ENCODE results near the gene CLASRP. TPM values are rescaled to one million over a fixed set of nuclear protein-coding genes. Genes with fewer than 3 reads are reported as not detected.

The CLASRP gene
- total and polyA plus RNA-seq, 9 of the 15 experiments (the other 6 are each of a cell fraction or from before 2014, with no cell fraction given): 0.94 to 86.3 (median 44.0) TPM

- peak; percentile 98 for TF ChIP-seq ZBTB40 (IDR thresholded peaks at IDR 0.05)
- TF ChIP-seq ZBTB40 (CRISPR knock-in tag; IDR thresholded peaks at IDR 0.05): no peak
- TF ChIP-seq ZZZ3 (IDR thresholded peaks at IDR 0.05): peak; percentile 71; the same call in 1 of the 2 replicates
- TF ChIP-seq CTBP1 (IDR thresholded peaks at IDR 0.05; ENCODE audit: borderline replicate concordance): peak; percentile 63; the same call in 1 of the 2 replicates
- peak; percentile 92 for TF ChIP-seq VEZF1 (CRISPR knock-in tag; IDR thresholded peaks at IDR 0.05)
- TF ChIP-seq NUFIP1 (IDR thresholded peaks at IDR 0.05; ENCODE audit: partially characterized antibody): peak; percentile 4
- 0 out of 2 replicates have a peak, but pooled peaks have one; percentile 28 for TF ChIP-seq ZNF766 (CRISPR knock-in tag; conservative IDR thresholded peaks at IDR 0.05)
- peak; percentile 67; the same call in 1 of the 2 replicates for TF ChIP-seq MBD2 (IDR thresholded peaks at IDR 0.05; ENCODE audit: borderline replicate concordance, low read depth)
- peak in 1 of 2 experiments; percentile 31; a peak in 2 of 4 replicates for TF ChIP-seq FOXK2 (conservative IDR thresholded peaks at IDR 0.05 in 1 of 2, IDR thresholded peaks at IDR 0.05 in 1 of 2; ENCODE audit: low read depth in 2 of 2)
- peak; percentile 71; the same call in 1 of the 2 replicates for TF ChIP-seq PRMT5 (CRISPR knock-in tag; IDR thresholded peaks at IDR 0.05)
- TF ChIP-seq TBP (optimal IDR thresholded peaks at IDR 0.05; ENCODE audit: low read depth, low read length): peak; percentile 56
- peak; percentile 97 for TF ChIP-seq POLR2G (IDR thresholded peaks at IDR 0.05; ENCODE audit: low read depth, low read length)
- TF ChIP-seq ZNF140 (CRISPR knock-in tag; IDR thresholded peaks at IDR 0.05): no peak
- peak; percentile 45; the same call in 1 of the 2 replicates for TF ChIP-seq ARID1B (IDR thresholded peaks at IDR 0.05)
- TF ChIP-seq ZFX (CRISPR knock-in tag; IDR thresholded peaks at IDR 0.05): peak; percentile 98
- 0 out of 2 replicates have a peak, but pooled peaks have one; percentile 20 for TF ChIP-seq E2F3 (CRISPR knock-in tag; IDR thresholded peaks at IDR 0.05)
- no peak for TF ChIP-seq EP300 (IDR thresholded peaks at IDR 0.05; ENCODE audit: low read length)
- peak; percentile 65 for TF ChIP-seq C11orf30 (IDR thresholded peaks at IDR 0.05; ENCODE audit: low read depth)
Measured at GRCh38 chr19:45038931-45039893, at the start of gene CLASRP (continued).
